Measurements from ENCODE around the gene CFAP73. TPM values are rescaled to one million over a fixed set of nuclear protein-coding genes. Genes with fewer than 3 reads are reported as not detected.
A peak's percentile ranks its signal among the peaks of the same experiment; 100 is the strongest.

CFAP73 gene
- total RNA-seq, 6 experiments from 2014 or later, result 0.17 TPM; not detected in 5

- DNase-seq, result no peak
- Mint-ChIP-seq H3K4me3 (no peak overlapping the region), H3K27ac (no peak overlapping the region), H3K9me3 (no peaks in the 10 kb centered on the region), H3K4me1 (ENCODE audit: low read depth) (peaks cover 7% of the 10 kb centered on the region), H3K36me3 (ENCODE audit: low read depth) (no peaks in the 10 kb centered on the region), H3K27me3 (ENCODE audit: insufficient read depth) (peaks cover 16% of the 10 kb centered on the region)
- TF ChIP-seq CTCF (IDR thresholded peaks at IDR 0.05), result no peak
These were observed 4.7 kb upstream of the CFAP73 start for GRCh38 chr12:113144806-113145205.

- Mint-ChIP-seq H3K27ac (no peak overlapping the region), H3K4me3 (no peak overlapping the region), H3K36me3 (ENCODE audit: low read depth) (no peaks in the 10 kb centered on the region), H3K27me3 (ENCODE audit: insufficient read depth) (peaks cover 14% of the 10 kb centered on the region), H3K4me1 (ENCODE audit: low read depth) (peaks cover 17% of the 10 kb centered on the region), H3K9me3 (no peaks in the 10 kb centered on the region)
- no peak for TF ChIP-seq CTCF (IDR thresholded peaks at IDR 0.05)
- DNase-seq, result no peak
These were observed 3.6 kb upstream of the CFAP73 start for GRCh38 chr12:113145720-113146551.

GRCh38 chr12:113146999-113147398, 2.5 kb upstream of the CFAP73 start:
- H3K27me3 Mint-ChIP-seq (ENCODE audit: insufficient read depth), result peaks cover 17% of the 10 kb centered on the region
- H3K27ac Mint-ChIP-seq, result no peak overlapping the region
- no peak for TF ChIP-seq CTCF (IDR thresholded peaks at IDR 0.05)
- no peaks in the 10 kb centered on the region for H3K9me3 Mint-ChIP-seq
- no peak for DNase-seq
- H3K4me1 Mint-ChIP-seq (ENCODE audit: low read depth), result peaks cover 18% of the 10 kb centered on the region
- no peak overlapping the region for H3K4me3 Mint-ChIP-seq
- no peaks in the 10 kb centered on the region for H3K36me3 Mint-ChIP-seq (ENCODE audit: low read depth)

GRCh38 chr12:113151655-113152054, 2.1 kb downstream of the CFAP73 start:
- Mint-ChIP-seq H3K4me3 (no peak overlapping the region), H3K36me3 (ENCODE audit: low read depth) (no peaks in the 10 kb centered on the region), H3K27me3 (ENCODE audit: insufficient read depth) (peaks cover 28% of the 10 kb centered on the region)

GRCh38 chr12:113152196-113152834, 2.8 kb downstream of the CFAP73 start:
- Mint-ChIP-seq H3K9me3 (no peaks in the 10 kb centered on the region), H3K27ac (no peak overlapping the region), H3K4me1 (ENCODE audit: low read depth) (peaks cover 24% of the 10 kb centered on the region), H3K4me3 (peak overlapping the region; percentile 64), H3K27me3 (ENCODE audit: insufficient read depth) (peaks cover 24% of the 10 kb centered on the region), H3K36me3 (ENCODE audit: low read depth) (no peaks in the 10 kb centered on the region)
- DNase-seq, result no peak
- no peak for TF ChIP-seq CTCF (IDR thresholded peaks at IDR 0.05)

More at GRCh38 chr12:113151655-113152054, 2.1 kb downstream of the CFAP73 start:
- H3K9me3 Mint-ChIP-seq, result no peaks in the 10 kb centered on the region
- no peak for DNase-seq
- H3K27ac Mint-ChIP-seq, result no peak overlapping the region
- peak; percentile 37; the same call in 1 of the 2 replicates for TF ChIP-seq CTCF (IDR thresholded peaks at IDR 0.05)
- H3K4me1 Mint-ChIP-seq (ENCODE audit: low read depth), result peaks cover 24% of the 10 kb centered on the region
